NCI-H526 (cell line): ENCODE data around the gene NARS2.
A peak's percentile ranks its signal among the peaks of the same experiment; 100 is the strongest.
"Not testable (repeated sequence)": the region's sequence is repeated elsewhere in the genome, so short reads cannot be mapped to it uniquely, and the experiment has no call there.

ENCODE experiments used
- DNase-seq, 2 experiments: peaks; one replicate each; lab custom pipeline; 2025; lab: John Stamatoyannopoulos, UW

The NARS2 gene

GRCh38 chr11:78478536-78478935 is 96.1 kb downstream of the NARS2 start:
- no peak for DNase-seq

GRCh38 chr11:78476066-78476465 is 98.6 kb downstream of the NARS2 start:
- no peak for DNase-seq

- DNase-seq, result no peak
These were observed 100.2 kb downstream of the NARS2 start for GRCh38 chr11:78474451-78474850.

- no peak for DNase-seq
These were observed 101.8 kb downstream of the NARS2 start for GRCh38 chr11:78472905-78473304.

- DNase-seq, result no peak
These were observed 102.3 kb downstream of the NARS2 start for GRCh38 chr11:78472382-78472781.

GRCh38 chr11:78470861-78471442 is 103.7 kb downstream of the NARS2 start:
- no peak for DNase-seq

GRCh38 chr11:78469896-78470295 is 104.8 kb downstream of the NARS2 start:
- no peak for DNase-seq

- DNase-seq, result no peak
These were observed 106.7 kb downstream of the NARS2 start for GRCh38 chr11:78467931-78468330.

- no peak for DNase-seq
These were observed 107.3 kb downstream of the NARS2 start for GRCh38 chr11:78467370-78467769.

GRCh38 chr11:78465169-78465942 is 109.3 kb downstream of the NARS2 start:
- no peak for DNase-seq

- DNase-seq, result not testable (repeated sequence)
These were observed 109.9 kb downstream of the NARS2 start for GRCh38 chr11:78464787-78465168.

GRCh38 chr11:78460471-78460870 is 114.2 kb downstream of the NARS2 start:
- DNase-seq, result peak in 1 of 2 experiments; percentile 22

- DNase-seq, result no peak
These were observed 114.9 kb downstream of the NARS2 start for GRCh38 chr11:78459738-78460137.

GRCh38 chr11:78457448-78457847 is 117.2 kb downstream of the NARS2 start:
- DNase-seq, result no peak

- DNase-seq, result no peak
These were observed 121.3 kb downstream of the NARS2 start for GRCh38 chr11:78453140-78453935.

GRCh38 chr11:78451371-78452150 is 123.1 kb downstream of the NARS2 start:
- no peak for DNase-seq

- DNase-seq, result no peak
These were observed 123.8 kb downstream of the NARS2 start for GRCh38 chr11:78450866-78451265.

- no peak for DNase-seq
These were observed 124.8 kb downstream of the NARS2 start for GRCh38 chr11:78449866-78450265.

- no peak for DNase-seq
These were observed 128.5 kb downstream of the NARS2 start for GRCh38 chr11:78446210-78446609.

GRCh38 chr11:78444726-78445125 is 129.9 kb downstream of the NARS2 start:
- no peak for DNase-seq

GRCh38 chr11:78441956-78442355 is 132.7 kb downstream of the NARS2 start:
- no peak for DNase-seq

- DNase-seq, result no peak
These were observed 136.2 kb downstream of the NARS2 start for GRCh38 chr11:78438298-78438975.
